GM21447 (cell line): ENCODE data around the gene IGSF8.
A peak's percentile ranks its signal among the peaks of the same experiment; 100 is the strongest.
"Not testable (repeated sequence)": the region's sequence is repeated elsewhere in the genome, so short reads cannot be mapped to it uniquely, and the experiment has no call there.

Experiments used
- ATAC-seq: cut with Tn5 transposase; IDR thresholded peaks from one replicate; pipeline ENCODE4 v1.9.1; 2021; ENCODE audit not compliant: unreplicated experiment

The IGSF8 gene

DNA sequence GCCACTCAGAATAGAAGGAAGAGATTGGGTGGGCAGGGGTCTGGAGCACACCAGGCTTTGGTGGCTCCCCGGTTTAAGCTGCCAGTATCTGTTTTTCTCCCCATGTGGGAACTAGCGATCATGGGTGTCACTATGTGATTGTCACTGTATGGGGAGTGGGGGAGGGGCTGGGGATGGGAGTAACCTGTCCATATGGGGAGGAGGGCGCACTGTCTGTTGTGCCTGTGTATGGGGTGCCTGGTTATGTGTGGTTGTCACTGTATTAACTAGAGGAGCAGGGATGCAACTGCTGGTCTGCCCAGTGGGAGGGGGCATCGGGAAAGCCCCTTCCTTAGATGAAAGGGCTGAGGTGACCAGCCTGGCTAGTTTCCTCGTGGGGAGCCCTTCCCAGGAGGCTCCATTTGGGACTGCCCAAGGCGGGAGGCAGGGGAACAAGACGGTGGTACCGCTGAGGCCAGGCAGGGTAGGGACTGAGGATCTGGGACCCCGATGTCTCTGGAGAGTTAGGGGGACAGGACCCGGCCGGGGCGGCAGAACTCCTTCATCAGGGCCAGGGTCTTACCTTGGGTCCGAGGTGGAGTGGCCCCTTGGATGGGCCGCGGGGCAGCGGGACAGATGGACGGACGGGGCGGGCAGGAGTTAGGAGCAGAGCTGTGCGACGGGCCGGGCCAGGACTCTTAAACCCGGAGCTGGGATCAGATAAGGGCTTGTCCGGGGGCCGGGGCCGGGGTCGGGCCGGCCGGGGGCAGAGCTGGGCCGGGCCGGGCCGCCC is 28.8 kb downstream of the IGSF8 start, which contains the start of gene KCNJ10:
Gene KCNJ10, minus strand, starts transcription at position 701 of the 772 bp plus-strand sequence. CDS start 27,628 bp downstream, outside the sequence.
- no peak for ATAC-seq

DNA sequence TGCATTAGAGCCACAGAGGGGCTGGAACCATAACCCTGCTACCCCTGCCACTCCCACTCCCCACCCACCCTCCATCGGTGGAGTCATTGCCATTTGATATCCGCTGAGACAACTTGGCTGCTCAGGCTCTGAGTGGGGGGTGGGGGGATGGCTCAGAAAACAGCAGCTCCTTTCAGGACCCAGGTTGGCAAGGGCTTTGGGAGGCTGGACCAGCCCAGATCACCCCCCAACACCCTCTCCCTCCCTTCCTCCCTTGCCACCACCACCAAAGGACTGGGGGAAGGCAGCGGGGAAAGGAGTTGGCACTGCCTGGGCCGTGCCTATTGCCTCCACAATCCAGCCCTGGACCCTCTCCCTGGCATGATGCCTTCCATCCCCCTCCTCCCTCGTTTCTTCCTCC is 30.2 kb downstream of the IGSF8 start:
- no peak for ATAC-seq

- ATAC-seq, result no peak
Measured at GRCh38 chr1:160066829-160067745, 31.3 kb downstream of the IGSF8 start.

GRCh38 chr1:160064746-160065145 is 33.7 kb downstream of the IGSF8 start:
- ATAC-seq, result no peak

- no peak for ATAC-seq
Measured at GRCh38 chr1:160064164-160064563, 34.3 kb downstream of the IGSF8 start.

- ATAC-seq, result no peak
Measured at GRCh38 chr1:160063176-160063575, 35.2 kb downstream of the IGSF8 start.

DNA sequence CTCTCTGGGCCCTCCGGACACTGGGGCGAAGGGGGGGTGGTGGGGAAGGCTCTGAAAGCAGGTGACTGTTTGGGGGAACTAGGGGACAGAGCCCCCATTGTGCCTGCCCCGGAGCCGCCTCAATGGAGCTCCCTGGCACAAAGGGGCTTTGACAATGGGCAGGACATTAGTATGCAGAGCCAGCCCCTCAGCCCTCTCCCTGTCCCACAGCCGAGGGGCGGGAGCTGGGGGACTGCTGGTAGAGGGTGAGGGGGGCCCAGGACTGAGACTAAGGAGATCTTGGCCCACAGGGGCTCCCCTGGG is 36.2 kb downstream of the IGSF8 start:
- ATAC-seq, result no peak

GRCh38 chr1:160061369-160062229 is 36.8 kb downstream of the IGSF8 start:
- no peak for ATAC-seq

- no peak for ATAC-seq
Measured at GRCh38 chr1:160058087-160058486, 40.3 kb downstream of the IGSF8 start.

- ATAC-seq, result no peak
Measured at GRCh38 chr1:160056648-160057169, 41.7 kb downstream of the IGSF8 start.

DNA sequence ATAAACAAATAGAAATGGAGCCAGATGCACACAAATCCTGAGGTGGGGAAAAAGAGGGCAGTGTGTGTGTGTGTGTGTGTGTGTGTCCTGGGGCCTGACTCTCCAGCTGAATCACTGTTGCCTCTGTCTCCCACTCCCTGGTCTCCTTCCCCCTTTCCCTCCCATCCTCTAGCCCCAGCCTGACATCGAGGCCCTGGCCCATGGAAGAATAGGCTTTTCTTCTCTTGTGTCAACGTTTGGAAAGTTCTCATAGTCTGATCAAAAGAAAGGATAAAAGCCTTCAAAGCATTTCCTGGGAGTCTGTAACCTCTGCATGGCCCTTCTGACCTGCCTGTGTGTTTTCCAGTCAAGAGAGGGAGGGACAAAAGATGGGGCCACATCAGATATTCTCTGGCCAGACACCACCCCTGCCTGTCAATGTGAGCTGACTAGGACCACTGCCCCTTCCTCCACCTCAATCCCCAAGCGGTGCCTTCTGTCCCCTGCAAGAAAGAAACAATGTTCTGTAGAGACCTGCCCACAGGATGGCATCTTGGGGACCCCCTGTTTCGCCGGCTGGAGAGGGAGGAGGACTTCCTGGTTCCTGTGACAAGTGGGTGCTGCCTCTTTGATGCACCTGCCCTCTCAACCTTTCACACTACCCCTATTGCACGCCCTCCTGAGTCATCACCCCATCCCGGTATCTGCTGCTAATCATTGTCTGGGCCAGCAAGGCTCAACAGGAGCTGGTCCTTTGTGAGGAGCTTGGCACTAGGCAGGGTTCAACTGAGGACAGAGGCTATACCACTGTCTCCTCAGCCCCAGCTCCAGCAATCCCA is 44.7 kb downstream of the IGSF8 start:
- ATAC-seq, result no peak

DNA sequence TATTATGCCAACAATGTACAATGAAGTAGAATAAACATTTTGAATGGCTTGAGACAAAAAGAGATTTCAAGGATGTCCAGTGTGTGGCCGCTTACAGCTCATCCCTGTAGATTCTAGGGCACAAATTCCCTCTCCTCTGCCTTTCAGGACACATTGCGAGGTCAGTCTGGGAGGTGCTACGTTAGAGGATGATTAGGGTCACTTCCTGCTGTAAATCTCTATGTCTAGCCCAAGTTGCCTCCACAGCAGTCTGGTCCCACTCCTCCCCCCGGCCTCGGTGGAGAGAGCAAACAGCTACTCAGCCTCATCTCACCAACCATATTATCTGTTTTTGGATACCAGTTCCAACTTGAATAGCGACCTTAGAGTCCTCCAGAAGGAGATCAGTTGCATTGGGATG is 45.5 kb downstream of the IGSF8 start:
- no peak for ATAC-seq

- no peak for ATAC-seq
Measured at GRCh38 chr1:160050619-160051018, 47.8 kb downstream of the IGSF8 start.

DNA sequence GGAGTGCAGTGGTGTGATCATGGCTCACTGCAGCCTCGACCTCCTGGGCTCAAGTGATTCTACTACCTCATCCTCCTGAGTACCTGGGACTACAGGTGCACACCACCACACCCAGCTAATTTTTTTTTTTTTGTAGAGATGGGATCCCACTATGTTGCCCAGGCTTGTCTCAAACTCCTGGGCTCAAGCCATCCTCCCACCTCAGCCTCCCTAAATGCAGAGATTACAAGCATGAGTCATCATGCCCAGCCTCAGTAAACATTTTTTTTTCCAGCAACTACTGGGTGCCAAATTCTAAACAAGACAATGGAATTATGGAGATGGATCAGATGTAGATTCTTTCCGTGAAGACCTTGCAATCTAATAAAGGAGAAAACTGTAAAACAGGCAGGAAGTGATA is 48.2 kb downstream of the IGSF8 start:
- ATAC-seq, result not testable (repeated sequence)

DNA sequence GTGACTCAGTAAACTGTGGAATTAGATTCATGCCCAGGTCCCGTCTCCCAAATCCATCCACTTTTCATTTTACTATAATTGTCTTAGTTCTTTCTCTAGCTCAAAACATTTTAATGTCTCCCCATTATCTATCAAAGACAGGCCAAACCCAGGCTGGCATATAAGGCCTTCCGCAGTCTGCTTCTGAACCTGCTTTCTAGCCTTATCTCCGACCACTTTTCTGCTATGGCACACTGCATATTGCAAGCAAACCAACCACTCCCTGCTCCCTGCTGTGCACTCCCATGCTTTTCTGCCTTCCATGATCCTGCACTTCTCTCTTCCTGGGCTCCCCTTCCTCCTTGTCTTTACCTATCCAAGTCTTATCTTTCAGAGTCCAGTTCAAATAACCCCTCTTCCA is 49.3 kb downstream of the IGSF8 start:
- ATAC-seq, result no peak

GRCh38 chr1:160048335-160048734 is 50.1 kb downstream of the IGSF8 start:
- no peak for ATAC-seq

DNA sequence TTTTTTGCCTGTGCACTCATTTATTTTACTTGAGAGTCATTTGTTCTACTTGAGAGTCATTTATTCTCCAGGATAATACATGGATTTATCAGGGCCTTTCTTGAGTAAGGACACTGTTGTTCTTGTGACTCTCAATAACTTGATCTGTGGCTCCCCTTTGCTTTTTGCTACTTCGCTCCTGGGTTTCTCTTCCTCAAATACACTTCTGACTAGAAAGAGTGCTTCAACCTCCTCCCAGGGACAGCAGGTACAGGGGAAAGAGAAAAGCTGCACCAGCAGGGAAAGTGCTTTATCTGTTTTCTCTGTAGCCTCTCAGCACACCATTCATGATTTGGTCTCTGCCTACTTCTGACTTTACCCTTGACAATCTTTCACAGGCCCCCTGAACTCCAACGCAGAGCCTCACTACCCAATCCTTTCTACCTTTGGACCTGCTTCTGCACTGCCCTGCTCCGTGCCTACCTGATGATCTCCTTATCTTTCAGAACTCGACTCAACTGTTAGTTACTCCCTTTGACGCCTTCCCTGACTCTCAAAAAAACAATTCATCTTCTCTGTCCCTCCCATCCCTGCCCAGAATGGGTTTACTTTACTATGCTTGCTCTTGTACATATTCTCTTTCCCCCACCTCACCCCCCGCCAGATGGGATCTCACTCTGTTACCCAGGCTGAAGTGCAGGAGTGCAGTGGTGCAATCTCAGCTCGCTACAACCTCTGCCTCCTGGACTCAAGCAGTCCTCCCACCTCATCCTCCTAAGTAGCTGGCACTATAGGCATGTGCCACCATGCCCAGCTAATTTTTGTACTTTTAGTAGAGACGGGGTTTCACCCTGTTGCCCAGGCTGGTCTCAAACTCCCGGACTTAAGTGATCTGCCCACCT is 51.1 kb downstream of the IGSF8 start:
- peak; percentile 43 for ATAC-seq

DNA sequence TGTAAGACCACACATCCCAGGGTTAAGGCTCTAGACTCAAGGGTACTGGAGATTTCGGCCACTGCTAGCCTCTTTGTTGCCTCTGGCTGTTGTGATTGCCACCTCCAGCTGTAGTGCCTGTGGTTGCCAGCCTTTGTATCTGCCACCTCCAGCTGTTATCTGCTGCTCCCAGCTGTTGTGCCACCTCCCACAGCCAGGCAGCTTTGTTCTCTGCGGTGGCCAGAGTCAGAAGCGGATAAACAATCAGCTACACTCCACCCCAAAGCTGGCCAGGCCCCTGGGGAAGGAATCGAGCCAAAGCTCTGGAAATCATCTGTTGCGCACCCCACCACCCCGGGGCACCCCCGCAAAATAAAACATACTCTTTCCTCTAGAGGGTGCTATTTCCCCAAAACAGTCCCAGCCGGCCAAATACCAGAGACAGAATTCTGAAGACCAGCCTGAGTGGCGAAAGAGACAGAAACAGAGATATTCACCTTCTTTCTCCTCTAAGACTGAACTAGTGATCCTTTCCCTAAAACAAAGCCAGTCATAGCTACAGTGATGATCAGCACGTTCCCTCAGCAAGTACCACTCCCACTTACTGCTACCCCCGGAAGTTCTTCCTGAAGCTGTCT is 51.8 kb downstream of the IGSF8 start:
- peak; percentile 81 for ATAC-seq

GRCh38 chr1:160045653-160046052 is 52.8 kb downstream of the IGSF8 start:
- ATAC-seq, result no peak
